Measurements from ENCODE around the gene ZDHHC17. TPM values are rescaled to one million over a fixed set of nuclear protein-coding genes. Genes with fewer than 3 reads are reported as not detected.

ZDHHC17 gene
- polyA plus RNA-seq, 1 of the 3 experiments (the other 2 are of a cell fraction): 28.6 TPM

- Histone ChIP-seq H3F3A (replicated peaks; ENCODE audit: insufficient read depth) (peaks cover 20% of the 10 kb centered on the region), H3K36me3 (replicated peaks in 1 of 2; ENCODE audit: control insufficient read depth in 1 of 2, insufficient read depth in 2 of 2, low read length in 1 of 2) (no peaks in the 10 kb centered on the region), H3K4me3 (ENCODE audit: low read depth in 2 of 2, low read length in 1 of 2) (no peak overlapping the region), H3K27me3 (ENCODE audit: insufficient read depth) (no peaks in the 10 kb centered on the region), H2AFZ (ENCODE audit: low read depth) (no peak overlapping the region), H3K9me2 (no peaks in the 10 kb centered on the region), H3K9me3 (no peaks in the 10 kb centered on the region), H4K20me1 (ENCODE audit: insufficient read depth) (no peaks in the 10 kb centered on the region), H3K79me2 (ENCODE audit: insufficient read depth) (no peaks in the 10 kb centered on the region), H3K4me1 (ENCODE audit: control insufficient read depth in 1 of 2, insufficient read depth in 2 of 2, low read depth in 1 of 2, low read length in 1 of 2) (no peaks in the 10 kb centered on the region; a peak in 1 of 4 replicates), H3K9ac (no peak overlapping the region), H3K27ac (ENCODE audit: low read depth in 2 of 2, low read length in 1 of 2) (no peak overlapping the region), H3K4me2 (no peak overlapping the region)
- DNase-seq: no peak
- ChIA-PET CTCF (interaction anchor here (0.5 to 1.1 kb wide), 2 partner anchors 9 to 93 kb away, joined by 3 read pairs; no protein-coding TSS in a partner anchor), POLR2A (no interaction called here)
- TF ChIP-seq TEAD4 (IDR thresholded peaks at IDR 0.05; ENCODE audit: borderline replicate concordance, insufficient read depth): no peak
- WGBS (ENCODE audit: low lambda C conversion rate): 84% methylated on average over 9 of the region's 9 CpGs
Observed at GRCh38 chr12:76755829-76756379, 8.0 kb upstream of the ZDHHC17 start.

- no peak for DNase-seq
- no peaks in the 10 kb centered on the region; a peak in 1 of 4 replicates for H3K4me1 ChIP-seq (ENCODE audit: control insufficient read depth in 1 of 2, insufficient read depth in 2 of 2, low read depth in 1 of 2, low read length in 1 of 2)
- CTCF ChIA-PET: no interaction called here
Observed at GRCh38 chr12:76757694-76758093, 6.2 kb upstream of the ZDHHC17 start.

GRCh38 chr12:76762601-76762980 lies 1.3 kb upstream of the ZDHHC17 start:
- TF ChIP-seq IRF3 (IDR thresholded peaks at IDR 0.05; ENCODE audit: low read depth, low read length) (no peak), RCOR1 (IDR thresholded peaks at IDR 0.05; ENCODE audit: low read length) (no peak), JUND (IDR thresholded peaks at IDR 0.05) (no peak)
- TF ChIP-seq, protein P1, sequence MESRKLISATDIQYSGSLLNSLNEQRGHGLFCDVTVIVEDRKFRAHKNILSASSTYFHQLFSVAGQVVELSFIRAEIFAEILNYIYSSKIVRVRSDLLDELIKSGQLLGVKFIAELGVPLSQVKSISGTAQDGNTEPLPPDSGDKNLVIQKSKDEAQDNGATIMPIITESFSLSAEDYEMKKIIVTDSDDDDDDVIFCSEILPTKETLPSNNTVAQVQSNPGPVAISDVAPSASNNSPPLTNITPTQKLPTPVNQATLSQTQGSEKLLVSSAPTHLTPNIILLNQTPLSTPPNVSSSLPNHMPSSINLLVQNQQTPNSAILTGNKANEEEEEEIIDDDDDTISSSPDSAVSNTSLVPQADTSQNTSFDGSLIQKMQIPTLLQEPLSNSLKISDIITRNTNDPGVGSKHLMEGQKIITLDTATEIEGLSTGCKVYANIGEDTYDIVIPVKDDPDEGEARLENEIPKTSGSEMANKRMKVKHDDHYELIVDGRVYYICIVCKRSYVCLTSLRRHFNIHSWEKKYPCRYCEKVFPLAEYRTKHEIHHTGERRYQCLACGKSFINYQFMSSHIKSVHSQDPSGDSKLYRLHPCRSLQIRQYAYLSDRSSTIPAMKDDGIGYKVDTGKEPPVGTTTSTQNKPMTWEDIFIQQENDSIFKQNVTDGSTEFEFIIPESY (IDR thresholded peaks at IDR 0.05; ENCODE audit: borderline replicate concordance, low read depth): no peak
- Histone ChIP-seq H3K27me3 (ENCODE audit: insufficient read depth) (no peaks in the 10 kb centered on the region), H3K4me3 (ENCODE audit: low read depth in 2 of 2, low read length in 1 of 2) (no peak overlapping the region), H4K20me1 (ENCODE audit: insufficient read depth) (peaks cover 18% of the 10 kb centered on the region; the same call in 1 of the 2 replicates), H3K4me2 (peak overlapping the region; percentile 86; the same call in 1 of the 2 replicates), H3F3A (replicated peaks; ENCODE audit: insufficient read depth) (peaks cover 17% of the 10 kb centered on the region), H3K79me2 (ENCODE audit: insufficient read depth) (peaks cover 38% of the 10 kb centered on the region), H2AFZ (ENCODE audit: low read depth) (no peak overlapping the region), H3K9ac (no peak overlapping the region), H3K9me3 (no peaks in the 10 kb centered on the region), H3K27ac (ENCODE audit: low read depth in 2 of 2, low read length in 1 of 2) (no peak overlapping the region), H3K36me3 (replicated peaks in 1 of 2; ENCODE audit: control insufficient read depth in 1 of 2, insufficient read depth in 2 of 2, low read length in 1 of 2) (no peaks in the 10 kb centered on the region), H3K4me1 (ENCODE audit: control insufficient read depth in 1 of 2, insufficient read depth in 2 of 2, low read depth in 1 of 2, low read length in 1 of 2) (peaks cover 6 to 12% of the 10 kb centered on the region in 2 experiments; a peak in 1 of 4 replicates), H3K9me2 (no peaks in the 10 kb centered on the region)
- no peak for DNase-seq
- ChIA-PET POLR2A (interaction anchor here (0.9 to 2.2 kb wide), 3 partner anchors 20 to 117 kb away, joined by 3 to 9 read pairs (median 7); partner anchors contain the start of gene CSRP2), CTCF (interaction anchor here (0.6 to 2.5 kb wide), 5 partner anchors 14 to 141 kb away, joined by 3 to 12 read pairs (median 3); no protein-coding TSS in a partner anchor)
- 97% methylated on average over 8 of the region's 8 CpGs for WGBS (ENCODE audit: low lambda C conversion rate)

More at GRCh38 chr12:76757694-76758093, 6.2 kb upstream of the ZDHHC17 start:
- no peaks in the 10 kb centered on the region for H3K9me2 ChIP-seq
- H3K9me3 ChIP-seq: no peaks in the 10 kb centered on the region
- no peaks in the 10 kb centered on the region for H4K20me1 ChIP-seq (ENCODE audit: insufficient read depth)
- H3K27me3 ChIP-seq (ENCODE audit: insufficient read depth): no peaks in the 10 kb centered on the region
- TF ChIP-seq FOXJ3 (CRISPR knock-in tag; IDR thresholded peaks at IDR 0.05) (no peak), TCF12 (IDR thresholded peaks at IDR 0.05) (no peak)
- no peaks in the 10 kb centered on the region for H3K36me3 ChIP-seq (replicated peaks in 1 of 2; ENCODE audit: control insufficient read depth in 1 of 2, insufficient read depth in 2 of 2, low read length in 1 of 2)
- peaks cover 25% of the 10 kb centered on the region for H3F3A ChIP-seq (replicated peaks; ENCODE audit: insufficient read depth)
- H3K4me2 ChIP-seq: no peak overlapping the region
- no peak overlapping the region for H3K9ac ChIP-seq
- no peak overlapping the region for H3K27ac ChIP-seq (ENCODE audit: low read depth in 2 of 2, low read length in 1 of 2)
- H3K79me2 ChIP-seq (ENCODE audit: insufficient read depth): peaks cover 1% of the 10 kb centered on the region; the same call in 1 of the 2 replicates
- no peak overlapping the region for H3K4me3 ChIP-seq (ENCODE audit: low read depth in 2 of 2, low read length in 1 of 2)
- 4% methylated on average over 1 of the region's 1 CpG for WGBS (ENCODE audit: low lambda C conversion rate)
- H2AFZ ChIP-seq (ENCODE audit: low read depth): no peak overlapping the region
- POLR2A ChIA-PET: no interaction called here

All from SK-N-SH (cell line).